NCI-H1092 (cell line): ENCODE results near the gene ACSM6.

ENCODE experiments used
- DNase-seq: peaks from one replicate; lab custom pipeline; 2025; lab: John Stamatoyannopoulos, UW

Gene ACSM6

GRCh38 chr10:95273393-95274312, 79.6 kb downstream of the ACSM6 start:
- no peak for DNase-seq

- no peak for DNase-seq
These were observed 81.8 kb downstream of the ACSM6 start for GRCh38 chr10:95275726-95276366.

- DNase-seq, result no peak
These were observed 82.5 kb downstream of the ACSM6 start for GRCh38 chr10:95276367-95277200.

DNA sequence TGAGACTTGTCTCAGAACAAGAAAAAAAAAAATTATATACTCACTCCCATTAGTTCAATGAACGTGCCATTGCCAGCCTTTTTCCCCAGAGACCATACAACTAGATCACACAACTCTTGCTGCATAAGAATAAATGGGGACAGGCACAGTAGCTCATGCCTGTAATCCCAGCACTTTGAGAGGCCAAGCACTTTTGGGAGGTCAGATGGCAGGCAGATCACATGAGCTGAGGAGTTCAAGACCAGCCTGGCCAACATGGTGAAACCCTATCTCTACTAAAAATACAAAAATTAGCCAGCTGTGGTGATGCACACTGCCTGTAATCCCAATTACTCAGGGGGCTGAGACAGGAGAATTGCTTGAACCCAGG, 83.1 kb downstream of the ACSM6 start:
- DNase-seq, result no peak

DNA sequence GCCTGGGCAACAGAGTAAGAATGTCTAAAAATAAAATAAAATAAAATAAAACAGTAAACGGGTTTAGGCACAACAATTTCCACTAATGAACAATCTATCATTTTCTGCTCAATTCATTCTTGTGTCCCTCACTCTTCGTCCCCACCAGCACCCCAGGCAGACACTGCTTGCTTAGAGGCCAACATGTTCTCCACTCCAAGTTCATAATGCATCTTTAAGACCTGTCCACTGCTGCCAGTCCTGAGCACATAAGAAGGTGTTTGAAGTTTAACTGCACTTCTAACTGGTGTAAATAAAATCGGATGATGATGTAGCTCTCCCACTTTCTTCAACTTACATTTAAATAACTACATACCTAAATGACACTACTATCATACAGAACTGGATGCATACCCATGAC, 83.6 kb downstream of the ACSM6 start:
- no peak for DNase-seq
